Brain microvascular endothelial cell (primary cell): Measurements from ENCODE around the gene TAS1R2.

Experiments
- DNase-seq: peaks from one replicate; pipeline ENCODE4 v3.0.0-alpha.2; 2020
- H3K27ac ChIP-seq: fragments of 250-450 bp; sonication (Bioruptor Pico); 2 replicates; pipeline ENCODE4 v1.5.1; 2020; ENCODE audit warnings: mild to moderate bottlenecking, moderate library complexity
- H3K27me3 ChIP-seq: fragments of 250-450 bp; sonication (Bioruptor Pico); replicated peaks from 2 replicates; pipeline ENCODE4 v1.5.1; 2020; ENCODE audit warnings: mild to moderate bottlenecking
- H3K36me3 ChIP-seq: fragments of 250-450 bp; sonication (Bioruptor Pico); replicated peaks from 2 replicates; pipeline ENCODE4 v1.5.1; 2020; ENCODE audit warnings: mild to moderate bottlenecking
- H3K4me3 ChIP-seq: 2 replicates; pipeline ENCODE4 v1.5.1; 2011; ENCODE audit warnings: low read depth, mild to moderate bottlenecking, control low read depth, low read length, moderate library complexity
- in situ Hi-C: cut with HindIII; loops from 2 replicates; pipeline ENCODE4 v1.10.0; 2017; ENCODE audit warnings: low sequenced_read_pairs, low pct_ligation_motif_present
- TF ChIP-seq, protein P1 (sequence below): IDR thresholded peaks from 2 replicates; pipeline ENCODE4 v1.5.1; 2011; ENCODE audit warnings: low read depth, mild to moderate bottlenecking, moderate library complexity, low read length, control low read depth, inconsistent platforms; ENCODE audit errors: missing control alignments

The TAS1R2 gene

GRCh38 chr1:18868801-18869424 lies 9.5 kb upstream of the TAS1R2 start:
- TF ChIP-seq, protein P1, sequence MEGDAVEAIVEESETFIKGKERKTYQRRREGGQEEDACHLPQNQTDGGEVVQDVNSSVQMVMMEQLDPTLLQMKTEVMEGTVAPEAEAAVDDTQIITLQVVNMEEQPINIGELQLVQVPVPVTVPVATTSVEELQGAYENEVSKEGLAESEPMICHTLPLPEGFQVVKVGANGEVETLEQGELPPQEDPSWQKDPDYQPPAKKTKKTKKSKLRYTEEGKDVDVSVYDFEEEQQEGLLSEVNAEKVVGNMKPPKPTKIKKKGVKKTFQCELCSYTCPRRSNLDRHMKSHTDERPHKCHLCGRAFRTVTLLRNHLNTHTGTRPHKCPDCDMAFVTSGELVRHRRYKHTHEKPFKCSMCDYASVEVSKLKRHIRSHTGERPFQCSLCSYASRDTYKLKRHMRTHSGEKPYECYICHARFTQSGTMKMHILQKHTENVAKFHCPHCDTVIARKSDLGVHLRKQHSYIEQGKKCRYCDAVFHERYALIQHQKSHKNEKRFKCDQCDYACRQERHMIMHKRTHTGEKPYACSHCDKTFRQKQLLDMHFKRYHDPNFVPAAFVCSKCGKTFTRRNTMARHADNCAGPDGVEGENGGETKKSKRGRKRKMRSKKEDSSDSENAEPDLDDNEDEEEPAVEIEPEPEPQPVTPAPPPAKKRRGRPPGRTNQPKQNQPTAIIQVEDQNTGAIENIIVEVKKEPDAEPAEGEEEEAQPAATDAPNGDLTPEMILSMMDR: no peak
- DNase-seq: no peak
- no peak overlapping the region for H3K27ac ChIP-seq
- no peaks in the 10 kb centered on the region for H3K36me3 ChIP-seq
- in situ Hi-C loops: no loop called here
- H3K27me3 ChIP-seq: no peaks in the 10 kb centered on the region
- H3K4me3 ChIP-seq: no peak overlapping the region

- Histone ChIP-seq H3K4me3 (no peak overlapping the region), H3K36me3 (no peaks in the 10 kb centered on the region), H3K27ac (no peak overlapping the region), H3K27me3 (no peaks in the 10 kb centered on the region)
- in situ Hi-C loops: no loop called here
- DNase-seq: no peak
- TF ChIP-seq, protein P1: no peak
These were observed 8.9 kb upstream of the TAS1R2 start for GRCh38 chr1:18868354-18868753.

GRCh38 chr1:18866846-18867245 lies 7.4 kb upstream of the TAS1R2 start:
- TF ChIP-seq, protein P1: no peak
- Histone ChIP-seq H3K27me3 (no peaks in the 10 kb centered on the region), H3K27ac (no peak overlapping the region), H3K36me3 (no peaks in the 10 kb centered on the region), H3K4me3 (no peak overlapping the region)
- DNase-seq: no peak
- in situ Hi-C loops: no loop called here

DNA sequence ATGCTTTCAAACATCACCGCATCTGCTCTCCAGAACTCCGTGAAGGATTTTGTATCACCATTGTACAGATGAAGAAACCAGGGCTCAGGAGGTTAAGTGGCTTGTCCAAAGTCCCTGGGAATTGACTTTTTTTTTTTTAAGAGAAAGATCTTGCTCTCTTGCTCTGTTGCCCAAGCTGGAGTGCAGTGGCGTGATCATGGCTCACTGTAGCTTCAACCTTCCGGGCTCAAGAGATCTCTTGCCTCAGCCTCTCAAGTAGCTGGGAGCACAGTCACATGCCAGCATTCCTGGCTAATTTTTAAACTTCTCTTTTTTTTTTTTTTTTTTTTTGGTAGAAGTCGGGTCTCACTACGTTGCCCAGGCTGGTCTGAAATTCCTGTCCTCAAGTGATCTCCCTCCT lies 6.9 kb upstream of the TAS1R2 start:
- no peak overlapping the region for H3K27ac ChIP-seq
- H3K27me3 ChIP-seq: no peaks in the 10 kb centered on the region
- no peak for DNase-seq
- H3K4me3 ChIP-seq: no peak overlapping the region
- TF ChIP-seq, protein P1: no peak
- in situ Hi-C loops: no loop called here
- H3K36me3 ChIP-seq: no peaks in the 10 kb centered on the region

DNA sequence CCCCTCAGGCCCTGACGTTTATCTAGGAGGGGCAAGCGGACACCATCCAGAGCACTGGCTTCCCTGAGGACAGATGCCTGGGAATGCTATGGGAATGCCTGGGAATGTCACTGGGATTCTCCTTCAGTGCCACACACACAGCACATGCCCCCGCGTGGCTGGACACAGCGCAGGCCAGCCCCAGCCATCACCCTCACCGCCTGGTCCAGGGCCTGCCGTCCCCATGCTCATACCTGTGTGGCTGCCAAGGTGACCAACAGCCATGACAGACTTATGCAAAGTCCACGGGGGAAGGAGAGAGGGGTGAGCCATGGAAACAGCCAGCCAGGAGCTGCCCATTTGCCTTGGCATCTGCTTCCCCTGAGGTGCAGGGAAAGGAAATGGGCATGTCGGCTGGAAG lies 5.7 kb upstream of the TAS1R2 start:
- Histone ChIP-seq H3K4me3 (no peak overlapping the region), H3K27me3 (no peaks in the 10 kb centered on the region), H3K36me3 (no peaks in the 10 kb centered on the region), H3K27ac (no peak overlapping the region)
- TF ChIP-seq, protein P1: no peak
- in situ Hi-C loops: no loop called here
- no peak for DNase-seq

- TF ChIP-seq, protein P1: no peak
- Histone ChIP-seq H3K27ac (no peak overlapping the region), H3K27me3 (no peaks in the 10 kb centered on the region), H3K36me3 (no peaks in the 10 kb centered on the region), H3K4me3 (no peak overlapping the region)
- in situ Hi-C loops: no loop called here
- no peak for DNase-seq
These were observed 2.1 kb upstream of the TAS1R2 start for GRCh38 chr1:18861590-18861989.
